GM13977 (cell line): Measurements from ENCODE around the gene PRKCB.

ENCODE experiments used
- DNase-seq: peaks from one replicate; pipeline ENCODE4 v3.0.0; 2012; ENCODE audit warnings: low spot score
- in situ Hi-C: fragments of 300-500 bp; cut with MboI; formaldehyde crosslinking; loops from one replicate; pipeline ENCODE4 v1.12.0; 2022; ENCODE audit warnings: low sequenced_read_pairs, low pct_unique_long_range_greater_than_20kb, mixed read lengths, inconsistent platforms; ENCODE audit not compliant: unreplicated experiment
- TF ChIP-seq, protein P1 (sequence below): IDR thresholded peaks from 2 replicates; pipeline ENCODE4 v1.5.1; 2012; ENCODE audit warnings: mild to moderate bottlenecking, control low read depth; ENCODE audit not compliant: insufficient read depth; ENCODE audit errors: extremely low read depth, missing control alignments

Gene PRKCB

DNA sequence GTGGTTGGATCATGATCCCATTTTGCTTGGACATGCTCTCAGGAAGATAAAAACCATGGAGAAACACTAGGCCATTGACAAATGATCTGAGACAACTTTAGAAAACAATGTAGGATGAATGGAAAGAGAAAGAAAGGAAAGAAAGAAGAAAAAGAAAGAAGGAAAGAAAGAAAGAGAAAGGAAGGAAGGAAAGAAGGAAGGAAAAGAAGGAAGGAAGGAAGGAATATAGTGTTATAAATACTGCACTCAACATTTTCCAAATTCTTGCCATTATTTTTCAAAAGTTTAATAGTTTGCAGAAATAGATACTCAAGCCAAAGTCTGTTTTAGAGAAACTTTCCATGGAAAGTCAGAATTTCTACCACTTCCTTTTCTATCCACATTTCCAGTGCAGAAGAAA is 381.2 kb downstream of the PRKCB start:
- no peak for DNase-seq
- in situ Hi-C loops = no loop called here
- TF ChIP-seq, protein P1, sequence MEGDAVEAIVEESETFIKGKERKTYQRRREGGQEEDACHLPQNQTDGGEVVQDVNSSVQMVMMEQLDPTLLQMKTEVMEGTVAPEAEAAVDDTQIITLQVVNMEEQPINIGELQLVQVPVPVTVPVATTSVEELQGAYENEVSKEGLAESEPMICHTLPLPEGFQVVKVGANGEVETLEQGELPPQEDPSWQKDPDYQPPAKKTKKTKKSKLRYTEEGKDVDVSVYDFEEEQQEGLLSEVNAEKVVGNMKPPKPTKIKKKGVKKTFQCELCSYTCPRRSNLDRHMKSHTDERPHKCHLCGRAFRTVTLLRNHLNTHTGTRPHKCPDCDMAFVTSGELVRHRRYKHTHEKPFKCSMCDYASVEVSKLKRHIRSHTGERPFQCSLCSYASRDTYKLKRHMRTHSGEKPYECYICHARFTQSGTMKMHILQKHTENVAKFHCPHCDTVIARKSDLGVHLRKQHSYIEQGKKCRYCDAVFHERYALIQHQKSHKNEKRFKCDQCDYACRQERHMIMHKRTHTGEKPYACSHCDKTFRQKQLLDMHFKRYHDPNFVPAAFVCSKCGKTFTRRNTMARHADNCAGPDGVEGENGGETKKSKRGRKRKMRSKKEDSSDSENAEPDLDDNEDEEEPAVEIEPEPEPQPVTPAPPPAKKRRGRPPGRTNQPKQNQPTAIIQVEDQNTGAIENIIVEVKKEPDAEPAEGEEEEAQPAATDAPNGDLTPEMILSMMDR = no peak

DNA sequence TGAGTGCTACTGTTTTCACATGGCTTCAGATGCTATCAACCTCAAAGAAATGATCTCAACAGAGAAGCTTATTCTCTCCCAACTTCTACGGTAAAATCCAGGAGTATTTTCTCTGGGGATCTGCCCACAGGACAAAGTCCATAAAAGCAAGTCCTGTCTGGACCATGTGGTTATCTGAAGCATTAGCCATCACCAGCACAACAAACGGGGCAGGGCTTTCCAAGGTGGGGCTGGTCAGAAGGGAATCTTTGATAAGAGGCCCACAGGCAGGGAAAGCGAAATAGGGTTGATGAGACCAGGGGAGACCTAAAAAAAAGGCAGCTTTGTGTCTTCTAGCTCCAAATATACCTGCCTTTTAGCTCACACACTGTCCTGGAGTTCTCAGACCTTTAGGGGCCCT is 381.7 kb downstream of the PRKCB start:
- TF ChIP-seq, protein P1 = no peak
- no peak for DNase-seq
- in situ Hi-C loops = no loop called here

DNA sequence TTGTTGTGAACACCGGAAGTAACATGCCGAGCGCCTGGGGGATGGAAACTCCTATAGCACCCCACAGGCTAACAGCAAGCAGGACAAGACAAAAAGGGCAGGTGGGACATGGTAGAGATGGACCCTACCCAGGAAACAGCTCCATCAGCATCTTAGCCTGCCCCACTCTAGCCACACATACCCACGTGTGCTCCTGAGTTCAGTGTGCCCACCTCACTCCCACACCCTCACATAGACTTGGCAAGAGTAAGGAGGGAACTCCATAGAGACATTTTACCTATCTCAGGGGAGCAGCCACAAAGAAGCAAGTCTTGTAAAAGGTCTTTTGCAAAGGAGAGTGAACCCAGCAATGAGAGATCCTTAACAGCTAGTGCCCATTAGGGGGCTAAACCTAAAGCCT is 382.5 kb downstream of the PRKCB start:
- TF ChIP-seq, protein P1 = no peak
- no peak for DNase-seq

DNA sequence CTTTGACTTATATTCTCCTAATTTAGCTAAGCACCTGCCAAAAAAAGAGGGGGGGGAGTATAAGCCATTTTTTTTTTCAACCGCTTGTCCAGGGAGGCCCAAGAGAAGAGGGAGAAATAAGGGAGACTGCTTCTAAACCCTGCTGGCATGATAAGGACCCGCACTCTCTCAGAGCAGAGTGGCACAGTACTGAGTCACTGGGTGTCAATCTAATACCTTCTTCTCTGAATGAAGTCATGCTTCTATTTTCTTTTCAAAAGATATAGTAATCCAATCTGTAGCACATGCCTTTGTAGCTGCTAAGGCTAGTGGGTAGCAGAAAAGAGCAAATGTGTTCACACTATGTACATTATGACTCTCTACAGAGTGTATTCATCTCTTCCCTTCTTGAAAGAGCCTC is 385.4 kb downstream of the PRKCB start:
- in situ Hi-C loops = no loop called here
- no peak for DNase-seq
- TF ChIP-seq, protein P1 = no peak

More for the DNA sequence above, 382.5 kb downstream of the PRKCB start:
- in situ Hi-C loops = no loop called here

DNA sequence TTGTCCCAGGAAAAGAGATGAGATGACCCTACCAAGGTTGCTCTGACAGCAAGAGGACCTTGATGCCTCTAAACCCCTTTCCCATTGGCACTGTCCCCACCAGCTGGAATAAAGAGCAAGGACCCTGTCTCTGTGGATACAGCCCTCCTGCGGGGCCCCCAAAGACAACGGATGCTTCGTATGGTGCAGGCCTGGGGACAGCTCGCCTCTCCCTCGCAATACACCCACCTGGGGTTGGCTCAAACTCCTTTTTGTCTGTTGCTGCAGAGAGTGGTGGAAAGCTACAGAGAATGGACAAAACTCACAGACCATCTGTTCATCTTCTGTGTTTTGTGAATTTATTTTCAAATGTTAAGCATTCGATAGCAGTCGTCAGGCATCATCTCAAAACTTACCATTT is 392.7 kb downstream of the PRKCB start:
- DNase-seq = no peak
- in situ Hi-C loops = no loop called here
- TF ChIP-seq, protein P1 = no peak

DNA sequence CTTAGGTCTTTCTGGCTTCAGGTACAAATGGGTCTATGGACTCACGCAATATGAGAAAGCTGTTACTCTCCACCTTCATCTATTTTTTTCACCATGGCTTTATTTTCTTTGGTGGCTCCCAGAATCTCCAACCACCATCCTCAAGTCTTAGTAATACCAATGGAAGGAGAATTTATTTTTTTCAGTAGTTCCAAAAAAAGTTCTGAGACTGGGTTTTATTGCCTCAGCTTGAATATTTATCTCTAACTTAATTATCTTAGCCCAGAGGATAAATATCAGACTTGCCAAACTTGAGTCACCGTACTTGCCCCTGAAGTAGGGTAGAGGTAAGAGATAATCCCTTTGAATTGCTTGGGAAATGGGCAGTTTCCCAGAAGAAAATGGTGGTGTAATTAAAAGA is 397.2 kb downstream of the PRKCB start:
- no peak for DNase-seq
- TF ChIP-seq, protein P1 = no peak
- in situ Hi-C loops = no loop called here

DNA sequence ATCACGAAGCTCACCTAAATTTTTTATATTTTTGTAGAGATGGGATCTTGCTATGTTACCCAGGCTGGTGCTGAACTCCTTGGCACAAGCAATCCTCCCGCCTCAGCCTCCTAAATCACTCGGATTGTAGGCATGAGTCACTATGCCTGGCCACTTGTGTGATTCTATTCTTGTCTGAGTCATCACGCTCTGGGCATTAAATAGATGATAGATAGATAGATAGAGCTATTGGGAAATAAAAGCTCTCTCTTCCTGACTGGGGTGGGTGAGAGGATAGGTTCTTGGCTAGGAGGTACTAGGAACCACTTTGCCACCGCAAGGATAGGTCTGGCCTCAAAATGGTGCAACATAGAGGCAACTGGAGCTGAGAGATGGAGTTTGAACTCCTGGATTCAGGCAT is 399.0 kb downstream of the PRKCB start:
- TF ChIP-seq, protein P1 = no peak
- in situ Hi-C loops = no loop called here
- DNase-seq = no peak
